SK-N-SH (cell line): ENCODE measurements around the gene NFASC. TPM values are rescaled to one million over a fixed set of nuclear protein-coding genes. Genes with fewer than 3 reads are reported as not detected.

ENCODE experiments used
- CTCF ChIA-PET: fragments of 300-600, 350-600 bp; formaldehyde crosslinking; extraction: SDS; loops from one replicate; lab custom pipeline; 2021; lab: Yijun Ruan, JAX
- POLR2A ChIA-PET: fragments of 350-600 bp; sonication (Branson Sonifier 250); formaldehyde crosslinking; extraction: SDS; loops from one replicate; lab custom pipeline; 2020; ENCODE audit warnings: antibody characterized with exemption, inconsistent platforms; lab: Yijun Ruan, JAX
- DNase-seq: peaks from one replicate; pipeline ENCODE4 v3.0.0; 2012
- H2AFZ ChIP-seq: fragments of 200-600 bp; sonication (generic); 2 replicates; pipeline ENCODE4 v1.8.1; 2016; ENCODE audit warnings: antibody characterized with exemption, mild to moderate bottlenecking, low read depth
- H3F3A ChIP-seq: fragments of 200-600 bp; sonication (generic); replicated peaks from 2 replicates; pipeline ENCODE3; 2016; ENCODE audit warnings: antibody characterized with exemption, mild to moderate bottlenecking; ENCODE audit not compliant: insufficient read depth
- H3K27ac ChIP-seq, 2 experiments: fragments of 200-500 bp in 1 of 2; fragments of 200-600 bp in 1 of 2; sonication (Bioruptor generic) in 1 of 2; sonication (generic), shearing (Covaris generic) in 1 of 2; 2 replicates each; pipeline versions ENCODE4 v1.5.1 to v1.6.1; 2014 to 2016; ENCODE audit warnings: low read depth in 2 of 2, inconsistent platforms in 1 of 2, low read length in 1 of 2, mild to moderate bottlenecking in 1 of 2, mixed read lengths in 1 of 2
- H3K27me3 ChIP-seq: fragments of 200-600 bp; sonication (generic), shearing (Covaris generic); 2 replicates; pipeline ENCODE4 v1.6.1; 2016; ENCODE audit warnings: mixed run types; ENCODE audit not compliant: insufficient read depth
- H3K36me3 ChIP-seq, 2 experiments: fragments of 200-500 bp in 1 of 2; fragments of 200-600 bp in 1 of 2; sonication (Bioruptor generic) in 1 of 2; sonication (generic) in 1 of 2; replicated peaks in 1 of 2; 2 replicates each; pipeline versions ENCODE3 to v1.5.1; 2014 to 2016; ENCODE audit warnings: low read length in 1 of 2, mild to moderate bottlenecking in 1 of 2; ENCODE audit not compliant: insufficient read depth in 2 of 2, control insufficient read depth in 1 of 2
- H3K4me1 ChIP-seq, 2 experiments: fragments of 200-500 bp in 1 of 2; fragments of 200-600 bp in 1 of 2; sonication (Bioruptor generic) in 1 of 2; sonication (generic), shearing (Covaris generic) in 1 of 2; 2 replicates each; pipeline versions ENCODE4 v1.5.1 to v1.6.1; 2014 to 2016; ENCODE audit warnings: low read depth in 1 of 2, low read length in 1 of 2, mixed run types in 1 of 2; ENCODE audit not compliant: insufficient read depth in 2 of 2, control insufficient read depth in 1 of 2
- H3K4me2 ChIP-seq: fragments of 200-600 bp; sonication (generic), shearing (Covaris generic); 2 replicates; pipeline ENCODE4 v1.6.1; 2017; ENCODE audit warnings: mixed run types
- H3K4me3 ChIP-seq, 2 experiments: fragments of 200-500 bp in 1 of 2; fragments of 200-600 bp in 1 of 2; sonication (Bioruptor generic) in 1 of 2; sonication (generic), shearing (Covaris generic) in 1 of 2; 2 replicates each; pipeline versions ENCODE4 v1.5.1 to v1.8.1; 2014 to 2016; ENCODE audit warnings: low read depth in 2 of 2, inconsistent platforms in 1 of 2, low read length in 1 of 2, mild to moderate bottlenecking in 1 of 2, mixed read lengths in 1 of 2, moderate library complexity in 1 of 2
- H3K79me2 ChIP-seq: fragments of 200-600 bp; sonication (generic); 2 replicates; pipeline ENCODE4 v1.8.1; 2017; ENCODE audit warnings: mild to moderate bottlenecking; ENCODE audit not compliant: insufficient read depth
- H3K9ac ChIP-seq: fragments of 200-600 bp; sonication (generic); 2 replicates; pipeline ENCODE4 v1.6.1; 2017; ENCODE audit warnings: mixed run types
- H3K9me2 ChIP-seq: fragments of 200-600 bp; sonication (generic); 2 replicates; pipeline ENCODE4 v1.6.1; 2017; ENCODE audit warnings: mixed run types
- H3K9me3 ChIP-seq: fragments of 200-600 bp; sonication (generic); 2 replicates; pipeline ENCODE4 v1.6.1; 2017; ENCODE audit warnings: mixed run types, mild to moderate bottlenecking, moderate library complexity
- H4K20me1 ChIP-seq: fragments of 200-600 bp; sonication (generic); 2 replicates; pipeline ENCODE4 v1.6.1; 2017; ENCODE audit warnings: mild to moderate bottlenecking, mixed run types; ENCODE audit not compliant: insufficient read depth
- CTCF ChIP-seq: fragments of 200-600 bp; sonication (generic); IDR thresholded peaks from 2 replicates; pipeline ENCODE4 v1.6.1; 2017; ENCODE audit warnings: antibody characterized with exemption, mild to moderate bottlenecking, moderate library complexity
- EZH2phosphoT487 ChIP-seq: fragments of 200-600 bp; sonication (generic); IDR thresholded peaks from 2 replicates; pipeline ENCODE4 v1.6.1; 2017; ENCODE audit warnings: low read depth, mixed run types, mild to moderate bottlenecking, antibody characterized with exemption, moderate library complexity, borderline replicate concordance
- FOXJ3 ChIP-seq: sonication (generic); formaldehyde crosslinking; IDR thresholded peaks from 2 replicates; pipeline ENCODE4 v1.5.1; 2020; ENCODE audit warnings: mild to moderate bottlenecking, missing genetic modification reagents
- FOXM1 ChIP-seq: IDR thresholded peaks from 2 replicates; pipeline ENCODE4 v1.4.0; 2012; ENCODE audit warnings: low read depth, mild to moderate bottlenecking
- GABPA ChIP-seq: IDR thresholded peaks from 2 replicates; pipeline ENCODE4 v1.4.0; 2012; ENCODE audit warnings: low read depth, mild to moderate bottlenecking
- GATA2 ChIP-seq: sonication (generic); formaldehyde crosslinking; IDR thresholded peaks from 2 replicates; pipeline ENCODE4 v1.5.0; 2020; ENCODE audit warnings: mild to moderate bottlenecking, missing genetic modification reagents
- IRF3 ChIP-seq: fragments of 150-350 bp; IDR thresholded peaks from 2 replicates; pipeline ENCODE4 v1.6.1; 2016; ENCODE audit warnings: mild to moderate bottlenecking, low read depth, low read length
- MAX ChIP-seq: IDR thresholded peaks from 2 replicates; pipeline ENCODE4 v1.4.0; 2012; ENCODE audit warnings: low read depth
- MXI1 ChIP-seq: IDR thresholded peaks from 2 replicates; pipeline ENCODE4 v1.6.1; 2012; ENCODE audit warnings: mild to moderate bottlenecking, low read depth, low read length, improper control_type of control experiment
- NRF1 ChIP-seq: IDR thresholded peaks from 2 replicates; pipeline ENCODE4 v1.6.1; 2012; ENCODE audit warnings: low read depth, mild to moderate bottlenecking, low read length
- POLR2AphosphoS5 ChIP-seq: IDR thresholded peaks from 2 replicates; pipeline ENCODE4 v1.6.1; 2012; ENCODE audit warnings: low read depth, low read length
- RAD21 ChIP-seq: IDR thresholded peaks from 2 replicates; pipeline ENCODE4 v1.6.1; 2012; ENCODE audit warnings: mild to moderate bottlenecking, low read length
- RCOR1 ChIP-seq: fragments of 150-350 bp; IDR thresholded peaks from 2 replicates; pipeline ENCODE4 v1.6.1; 2017; ENCODE audit warnings: antibody characterized with exemption, low read length
- REST ChIP-seq: IDR thresholded peaks from 2 replicates; pipeline ENCODE4 v1.6.1; 2012; ENCODE audit warnings: mild to moderate bottlenecking, low read depth, low read length, moderate library complexity
- TAF1 ChIP-seq: IDR thresholded peaks from 2 replicates; pipeline ENCODE4 v1.6.1; 2012; ENCODE audit warnings: low read depth, mild to moderate bottlenecking, low read length, moderate library complexity, borderline replicate concordance
- TEAD4 ChIP-seq: IDR thresholded peaks from 2 replicates; pipeline ENCODE4 v1.4.0; 2012; ENCODE audit warnings: mild to moderate bottlenecking, borderline replicate concordance; ENCODE audit not compliant: insufficient read depth
- USF1 ChIP-seq: IDR thresholded peaks from 2 replicates; pipeline ENCODE4 v1.4.0; 2012; ENCODE audit warnings: low read depth, borderline replicate concordance
- USF2 ChIP-seq: fragments of 150-350 bp; IDR thresholded peaks from 2 replicates; pipeline ENCODE4 v1.6.1; 2017; ENCODE audit warnings: antibody characterized with exemption, low read length, low read depth, borderline replicate concordance
- YY1 ChIP-seq: IDR thresholded peaks from 2 replicates; pipeline ENCODE4 v1.4.0; 2012; ENCODE audit warnings: low read depth, mild to moderate bottlenecking
- WGBS: methylation state at CpG from one replicate; pipeline ENCODE4 v1.1.6; 2017; ENCODE audit warnings: low lambda C conversion rate; 5-methylcytosine and 5-hydroxymethylcytosine counted together
- polyA plus RNA-seq, 3 experiments: library from polyadenylated mRNA; depleted of rRNA; stranded (reverse); fragments of >200 nt; gene quantifications; 2 replicates each; pipeline ENCODE4 v1.2.3, GENCODE V29; 2012

Gene NFASC
- polyA plus RNA-seq, 1 of the 3 experiments (the other 2 are of a cell fraction), result 6.0 TPM

GRCh38 chr1:205014783-205015182 is 144.1 kb downstream of the NFASC start (continued):
- TF ChIP-seq REST (no peak), IRF3 (no peak)
- TF ChIP-seq, all 33 proteins: peak for 0

GRCh38 chr1:205015241-205015640 is 144.6 kb downstream of the NFASC start:
- no peaks in the 10 kb centered on the region for H3K27me3 ChIP-seq
- no peak overlapping the region for H3K4me3 ChIP-seq
- H3K79me2 ChIP-seq, result no peaks in the 10 kb centered on the region
- ChIA-PET POLR2A (no interaction called here), CTCF (interaction anchor here (0.7 to 6.1 kb wide), 4 partner anchors 26 to 208 kb away, joined by 3 to 49 read pairs (median 8); no protein-coding TSS in a partner anchor)
- 73% methylated on average over 6 of the region's 9 CpGs for WGBS
- no peak overlapping the region for H3K4me2 ChIP-seq
- no peak for DNase-seq
- H4K20me1 ChIP-seq, result no peaks in the 10 kb centered on the region
- no peaks in the 10 kb centered on the region for H3K36me3 ChIP-seq
- no peaks in the 10 kb centered on the region for H3F3A ChIP-seq
- peaks cover 0 to 17% of the 10 kb centered on the region in 2 experiments; a peak in 3 of 4 replicates for H3K4me1 ChIP-seq
- no peak overlapping the region for H3K9ac ChIP-seq
- H3K9me2 ChIP-seq, result no peaks in the 10 kb centered on the region
- no peak overlapping the region for H3K27ac ChIP-seq
- H2AFZ ChIP-seq, result no peak overlapping the region
- no peaks in the 10 kb centered on the region for H3K9me3 ChIP-seq
- TF ChIP-seq MXI1 (no peak), MAX (no peak), TAF1 (no peak), YY1 (no peak), FOXM1 (no peak), RAD21 (no peak), USF1 (no peak), POLR2AphosphoS5 (no peak), GATA2 (CRISPR knock-in tag) (no peak), USF2 (no peak), RCOR1 (no peak), FOXJ3 (CRISPR knock-in tag) (no peak), REST (no peak), TEAD4 (no peak), GABPA (no peak), NRF1 (no peak), EZH2phosphoT487 (no peak), CTCF (no peak)
